Inferior parietal cortex (tissue), 1 donor: ENCODE results near the gene MUC13.

Experiments
- DNase-seq: peaks from one replicate; pipeline ENCODE4 v3.0.0-alpha.2; 2016; ENCODE audit errors: extremely low spot score

Gene MUC13

DNA sequence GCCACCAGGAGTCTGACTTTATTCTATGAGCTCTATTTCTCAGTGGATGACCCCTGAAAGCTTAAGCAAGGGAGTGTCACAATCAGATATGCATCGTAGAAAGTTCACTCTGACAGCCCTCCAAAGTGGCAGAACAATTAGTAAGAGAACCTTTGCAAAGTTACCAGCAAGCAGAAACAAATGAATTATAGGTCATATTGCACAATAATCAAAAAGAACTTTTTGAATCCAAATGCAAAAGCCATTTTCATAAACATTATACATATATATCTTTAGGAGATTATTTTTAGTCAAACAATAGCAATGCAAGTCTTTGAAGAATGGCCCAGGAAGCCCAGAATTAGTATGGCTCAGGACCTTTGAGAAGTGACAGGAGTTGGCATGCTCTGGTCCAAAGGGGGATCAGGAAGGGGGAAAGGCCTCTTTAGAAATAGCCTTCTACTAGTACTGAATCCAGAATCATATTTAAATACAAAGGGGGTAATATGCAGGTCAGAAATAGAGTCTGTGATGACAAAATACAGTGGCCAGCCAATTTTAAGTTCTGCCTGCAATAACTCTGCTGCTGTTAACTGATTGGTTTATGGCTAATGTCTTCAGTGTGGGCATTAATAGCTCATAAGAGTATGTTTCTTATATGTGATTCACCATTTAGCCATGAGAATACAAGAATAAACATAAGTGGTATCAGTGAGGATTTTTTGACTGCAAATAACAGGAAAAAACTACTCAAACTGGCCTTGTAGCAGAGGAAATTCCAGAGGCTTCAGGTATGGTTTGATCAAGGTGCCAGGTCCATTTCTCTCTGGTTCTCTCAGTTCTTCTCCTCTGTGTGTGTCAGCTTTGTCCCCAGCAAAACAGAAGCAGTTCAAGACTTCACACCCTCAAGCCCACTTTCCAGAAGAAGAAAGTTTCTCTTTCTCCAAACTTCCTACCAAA is 30.4 kb downstream of the MUC13 start:
- no peak for DNase-seq

DNA sequence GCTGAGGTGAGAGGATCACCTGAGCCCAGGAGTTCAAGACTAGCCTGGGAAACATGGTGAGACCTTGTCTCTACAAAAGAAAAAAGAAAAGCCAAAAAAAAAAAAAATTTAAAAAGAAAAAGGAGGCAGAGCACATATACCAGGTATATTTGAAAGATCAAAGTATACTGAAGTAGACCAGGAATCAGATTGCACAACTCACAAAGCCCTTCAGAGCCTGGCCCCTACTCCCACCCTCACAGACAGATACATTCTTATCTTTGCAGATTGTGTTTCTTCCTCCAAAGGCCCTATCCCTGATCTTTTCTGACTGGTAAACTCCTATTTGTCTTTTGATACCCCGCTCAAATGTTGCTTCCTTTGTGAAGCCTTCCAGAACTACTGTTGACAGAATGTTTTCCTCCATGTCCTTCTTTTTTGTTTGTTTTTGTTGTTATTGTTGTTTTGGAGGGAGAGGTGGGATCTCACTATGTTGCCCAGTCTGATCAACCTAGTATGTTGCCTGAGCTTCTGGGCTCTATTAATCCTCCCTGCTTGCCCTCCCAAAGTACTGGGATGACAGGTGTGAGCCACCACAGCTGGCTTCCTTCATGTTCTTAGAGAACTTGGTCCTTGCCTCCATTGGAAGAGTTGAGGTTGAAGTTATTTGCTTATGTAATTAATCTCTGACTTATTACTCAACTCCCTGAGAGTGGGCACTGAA is 37.6 kb downstream of the MUC13 start:
- DNase-seq, result no peak

DNA sequence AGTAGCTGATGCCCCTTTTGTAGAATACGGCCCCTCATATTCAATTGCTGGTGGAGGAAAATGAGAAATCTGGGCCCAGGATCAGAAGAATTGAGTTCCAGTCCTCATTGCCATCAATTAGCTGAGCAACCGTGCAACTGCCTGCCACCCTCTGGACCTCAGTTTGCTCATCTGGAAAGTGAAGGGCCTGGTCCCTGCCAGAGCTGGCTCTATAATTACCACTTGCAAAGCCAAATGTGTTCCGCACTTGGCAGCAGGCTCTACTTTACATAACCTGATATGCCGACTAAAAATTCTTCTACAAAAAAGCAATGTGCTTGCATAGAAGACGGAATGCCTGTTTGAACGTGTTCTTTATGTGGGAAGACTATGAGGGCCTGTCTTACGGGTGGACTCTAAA is 38.8 kb downstream of the MUC13 start:
- no peak for DNase-seq

DNA sequence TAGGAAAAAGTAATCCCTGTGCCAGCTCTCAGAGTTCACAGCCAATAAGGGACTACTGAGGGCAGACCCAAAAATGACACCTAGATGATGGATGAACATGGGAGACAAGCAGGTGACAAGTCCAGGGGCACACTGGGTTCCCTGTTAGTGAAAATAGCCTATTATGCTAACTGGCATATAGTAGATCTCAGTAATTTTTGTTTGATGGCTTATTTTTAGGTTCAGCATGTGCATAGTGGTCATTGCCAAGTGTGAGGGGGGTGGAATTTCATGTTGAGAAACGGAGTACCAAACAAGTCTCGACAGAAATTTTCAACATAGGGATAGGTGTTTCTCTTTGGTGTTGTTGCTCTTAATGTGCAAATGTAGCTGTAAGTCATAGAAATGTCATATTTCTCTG is 41.0 kb downstream of the MUC13 start:
- DNase-seq, result no peak

DNA sequence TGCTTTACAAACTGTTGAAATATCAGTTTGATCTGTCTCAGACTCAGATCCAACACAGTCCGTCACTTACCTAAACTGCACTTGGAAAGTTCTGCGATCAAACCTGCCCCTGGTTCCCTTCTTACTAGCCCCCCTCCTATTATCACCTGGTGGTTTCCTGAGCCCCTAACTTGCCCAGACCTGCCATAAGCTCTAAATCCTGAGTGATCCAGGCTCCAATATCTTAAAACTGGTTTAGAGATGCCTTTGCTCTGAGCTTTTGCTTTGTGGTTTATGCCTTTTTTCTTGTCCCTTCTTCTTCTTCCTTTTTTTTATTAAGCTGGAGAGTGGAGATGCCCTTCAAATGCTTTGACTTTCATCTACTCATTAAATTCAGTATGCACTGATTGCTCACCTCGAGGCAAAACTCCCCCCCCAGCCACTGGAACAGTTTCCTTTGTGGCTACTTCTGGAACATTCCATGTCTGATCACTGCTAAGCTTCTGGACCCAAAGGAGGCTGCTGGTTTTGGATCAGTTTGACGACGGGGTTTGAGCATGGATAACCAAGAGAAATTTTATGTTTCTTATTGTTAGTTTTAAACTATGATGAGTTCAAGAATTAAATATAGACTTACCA is 43.9 kb downstream of the MUC13 start:
- no peak for DNase-seq

DNA sequence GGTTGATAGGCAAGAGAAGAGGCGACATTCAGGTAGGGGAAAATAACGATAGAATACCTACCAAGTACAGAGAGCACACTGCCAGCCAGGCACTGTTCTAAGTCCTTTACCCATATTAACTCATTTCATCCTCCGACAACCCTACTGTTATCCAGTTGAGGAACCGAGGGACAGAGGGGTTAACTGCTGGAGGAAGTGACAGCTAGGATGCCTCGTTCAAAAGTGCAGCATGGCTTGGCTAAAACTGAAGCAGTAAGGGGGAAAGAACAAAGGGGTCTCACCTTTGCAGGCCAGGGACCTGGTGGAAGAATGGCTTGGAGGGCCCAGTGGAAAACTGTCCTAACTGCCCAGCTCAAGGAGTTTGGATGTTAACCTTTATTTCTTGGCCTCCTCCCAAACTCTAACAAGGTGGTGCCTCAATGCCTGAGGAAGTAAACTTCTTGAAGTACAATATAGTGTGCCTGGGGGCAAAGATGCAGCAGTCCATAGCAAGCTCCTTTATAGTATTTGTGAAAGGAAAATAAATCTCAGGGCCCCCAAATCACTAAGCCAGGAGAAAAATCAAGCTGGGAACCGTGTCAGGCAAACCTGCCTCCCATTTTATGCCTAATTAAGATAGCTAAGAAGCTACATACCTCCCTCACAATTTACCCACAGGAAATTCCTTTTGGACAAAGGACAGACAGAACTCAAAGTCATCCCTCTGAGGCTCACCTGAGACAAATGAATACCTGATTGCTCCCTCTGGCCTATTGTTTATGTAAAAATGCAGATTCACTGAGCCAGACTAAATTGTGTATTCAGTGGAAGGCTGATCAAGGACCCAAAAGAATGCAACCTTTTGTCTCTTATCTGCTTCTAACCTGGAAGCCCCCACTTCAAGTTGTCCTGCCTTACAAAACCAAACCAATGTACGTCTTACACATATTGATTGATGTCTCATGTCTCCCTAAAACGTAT is 45.8 kb downstream of the MUC13 start:
- DNase-seq, result no peak

DNA sequence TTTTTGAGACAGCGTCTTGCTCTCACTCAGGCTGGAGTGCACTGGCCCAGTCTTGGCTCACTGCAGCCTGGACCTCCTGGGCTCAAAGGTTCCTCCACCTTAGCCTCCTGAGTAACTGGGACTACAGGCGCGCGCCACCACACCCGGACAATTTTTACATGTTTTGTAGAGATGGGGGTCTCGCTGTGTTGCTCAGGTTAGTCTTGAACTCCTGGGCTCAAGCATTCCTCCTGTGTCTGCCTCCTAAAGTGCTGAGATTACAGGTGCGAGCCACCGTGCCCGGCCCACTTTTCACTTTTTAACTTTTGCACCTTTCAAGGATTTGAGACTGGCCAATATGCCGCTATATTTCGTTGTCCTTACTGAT is 46.6 kb downstream of the MUC13 start:
- DNase-seq, result no peak

DNA sequence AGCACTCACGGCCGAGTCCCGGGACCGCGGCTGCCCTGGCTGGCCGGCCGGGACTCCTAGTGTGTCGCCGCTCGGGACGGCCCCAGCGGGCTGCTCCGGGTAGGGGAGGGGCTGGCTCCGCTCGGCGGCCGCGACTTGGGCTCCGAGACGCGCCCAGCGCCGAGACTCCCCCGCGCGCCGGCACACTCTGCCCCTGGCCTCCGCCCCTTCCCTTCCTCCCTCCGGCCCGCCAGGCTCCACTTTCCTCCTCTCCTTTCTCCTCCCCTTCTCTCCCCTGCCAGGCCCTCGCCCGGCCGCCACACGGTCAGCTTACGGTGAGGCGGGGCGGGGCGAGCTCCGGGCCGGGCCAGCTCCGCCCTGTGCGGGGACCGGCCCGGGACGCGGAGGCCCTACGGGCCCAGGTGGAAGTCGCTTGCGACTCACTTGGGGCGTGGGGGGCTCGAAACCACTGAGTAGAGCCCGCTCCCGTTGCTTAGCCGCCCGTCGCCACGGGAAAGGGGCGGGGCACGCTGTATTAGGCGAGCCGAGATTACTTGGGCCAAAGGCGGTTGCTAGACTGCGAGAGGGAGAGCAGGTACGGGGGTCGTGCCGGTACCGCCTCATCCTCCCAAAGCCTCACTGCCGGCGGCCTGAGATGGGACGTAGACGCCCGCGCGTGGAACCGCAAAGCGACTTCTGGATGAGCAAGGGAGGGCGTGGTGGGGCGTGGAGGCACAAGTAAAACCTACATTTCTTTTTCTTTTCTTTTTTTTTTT is 47.2 kb downstream of the MUC13 start, which contains the start of gene ITGB5:
Gene ITGB5, minus strand, starts transcription at position 189 of the 755 bp plus-strand sequence. CDS start 365 bp downstream, outside the sequence.
- no peak for DNase-seq

DNA sequence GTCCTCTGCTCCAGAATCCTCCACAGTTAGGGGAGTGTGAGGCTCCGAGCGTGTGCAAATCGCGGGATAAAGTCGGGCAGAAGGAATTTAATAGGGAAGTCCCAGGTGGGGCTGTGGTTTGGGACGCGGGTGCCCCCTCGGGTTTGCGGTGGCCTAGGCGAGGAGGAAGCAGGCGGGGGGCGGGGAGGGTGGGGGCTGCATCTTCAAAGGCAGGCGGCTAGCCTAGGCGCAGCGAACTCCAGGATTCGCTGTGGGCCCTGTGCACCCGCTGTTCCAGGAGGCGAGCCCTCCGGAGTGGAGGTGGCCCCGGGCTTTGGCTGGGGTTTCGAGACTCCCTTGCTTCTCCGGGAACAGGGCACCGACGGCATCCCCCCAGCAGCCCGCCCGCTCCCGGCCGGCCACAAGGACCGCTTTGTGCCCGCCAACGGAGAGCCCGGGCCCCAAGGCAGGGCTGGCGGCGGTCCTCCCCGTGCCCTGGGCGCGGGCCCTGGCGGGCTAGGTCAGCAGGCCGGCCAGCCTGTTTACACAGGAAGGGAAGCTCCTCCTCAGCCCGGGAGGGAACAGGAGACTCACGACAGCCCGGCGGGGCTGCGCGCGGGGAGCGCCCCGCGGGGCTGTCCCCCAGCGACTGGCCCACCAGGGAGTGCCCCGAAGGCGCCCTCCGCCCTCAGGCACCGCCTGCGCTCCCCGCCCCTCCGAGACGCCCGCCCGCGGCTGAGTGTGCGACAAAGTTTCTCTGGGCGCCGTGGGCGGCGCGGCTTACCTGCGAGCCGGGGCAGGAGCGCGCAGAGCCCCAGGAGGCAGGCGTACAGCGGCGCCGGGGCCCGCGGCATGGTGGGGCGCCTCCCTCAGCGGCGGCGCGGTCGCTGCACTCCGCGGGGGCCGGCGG is 48.1 kb downstream of the MUC13 start:
- no peak for DNase-seq

DNA sequence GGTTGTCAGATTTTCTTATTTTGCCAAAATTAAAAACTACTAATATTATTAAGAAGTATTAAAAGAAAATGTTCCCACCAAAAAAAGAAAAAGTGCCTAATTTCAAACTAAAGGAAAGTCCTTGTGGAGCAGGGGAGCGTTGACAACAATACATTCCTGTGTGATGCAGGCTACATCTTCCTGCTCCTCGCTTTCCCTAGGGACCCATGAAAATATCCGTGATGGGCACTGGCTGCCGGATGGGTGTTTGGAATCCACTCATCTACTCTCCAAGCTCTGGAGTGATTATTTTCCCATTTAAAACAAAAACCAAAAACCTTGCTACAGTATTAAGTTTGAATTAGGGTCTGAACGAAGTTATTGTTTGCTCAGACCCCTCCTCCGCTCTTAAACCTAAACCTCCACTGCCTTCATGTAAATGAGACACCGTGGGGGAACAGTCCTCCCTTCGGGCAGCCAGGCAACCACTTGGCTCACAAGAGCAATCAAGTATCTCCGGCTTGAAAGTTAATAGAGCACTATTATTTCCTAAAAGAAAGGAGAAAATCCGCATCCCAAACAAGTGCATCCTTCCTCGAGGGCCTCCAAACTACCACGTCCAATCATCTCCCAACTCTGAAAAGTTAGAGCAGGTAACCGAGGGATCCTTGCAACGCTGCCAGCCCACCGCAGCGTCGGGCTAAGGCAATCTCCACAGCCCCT is 48.9 kb downstream of the MUC13 start:
- DNase-seq, result no peak

DNA sequence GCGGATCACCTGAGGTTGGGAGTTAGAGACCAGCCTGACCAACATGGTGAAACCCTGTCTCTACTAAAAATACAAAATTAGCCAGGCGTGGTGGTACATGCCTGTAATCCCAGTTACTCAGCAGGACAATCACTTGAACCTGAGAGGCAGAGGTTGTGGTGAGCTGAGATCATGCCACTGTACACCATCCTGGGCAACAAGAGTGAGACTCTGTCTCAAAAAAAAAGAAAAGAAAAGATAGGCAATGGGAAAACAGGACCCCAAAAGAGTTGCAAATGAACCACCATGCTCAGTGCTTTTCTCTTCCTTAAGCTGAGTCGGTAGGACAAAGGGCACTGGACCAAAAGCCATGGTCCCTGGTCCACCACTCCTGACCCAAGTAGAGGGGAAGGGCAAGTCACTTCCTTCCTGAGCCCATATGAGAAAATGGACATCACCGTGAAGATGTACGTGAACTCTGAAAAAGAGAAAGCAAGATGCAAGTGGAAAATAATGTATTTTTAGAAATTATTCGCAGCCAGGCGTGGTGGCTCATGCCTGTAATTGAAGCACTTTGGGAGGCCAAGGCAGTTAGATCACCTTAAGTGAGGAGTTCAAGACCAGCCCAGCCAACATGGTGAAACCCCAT is 50.0 kb downstream of the MUC13 start:
- DNase-seq, result no peak

DNA sequence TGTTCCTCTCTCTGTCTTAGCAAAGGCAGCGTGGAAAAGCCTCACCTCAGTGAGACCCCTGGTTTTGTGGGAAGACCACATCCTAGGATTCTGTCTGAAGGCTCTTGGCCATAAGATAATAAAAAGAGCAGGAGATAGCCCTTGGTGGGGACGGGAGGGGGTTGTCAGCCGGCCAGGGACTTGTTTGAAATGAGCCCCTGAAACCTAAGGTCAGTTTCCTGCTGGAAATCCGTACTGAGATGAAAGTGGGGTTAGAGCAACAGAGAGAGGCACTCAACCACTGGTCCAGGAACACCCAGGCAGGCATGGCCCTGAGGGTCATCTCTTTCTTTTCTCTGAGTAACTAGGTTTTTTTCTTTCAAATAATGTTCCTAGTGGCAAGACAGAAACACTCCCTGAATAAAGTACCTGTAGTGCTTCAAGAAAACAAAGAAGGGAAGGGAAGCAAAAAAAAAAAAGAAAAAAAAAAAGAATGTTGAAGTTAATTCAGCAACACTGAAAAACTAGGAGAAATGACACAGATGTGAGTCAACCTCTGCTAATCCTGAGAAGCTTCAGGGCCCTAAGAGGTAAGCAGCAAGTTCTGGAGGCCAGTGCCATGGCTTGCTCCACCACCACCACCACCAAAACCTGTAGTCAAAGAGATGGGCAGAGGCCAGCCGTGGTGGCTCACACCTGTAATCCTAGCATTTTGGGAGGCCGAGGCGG is 50.6 kb downstream of the MUC13 start:
- DNase-seq, result no peak

DNA sequence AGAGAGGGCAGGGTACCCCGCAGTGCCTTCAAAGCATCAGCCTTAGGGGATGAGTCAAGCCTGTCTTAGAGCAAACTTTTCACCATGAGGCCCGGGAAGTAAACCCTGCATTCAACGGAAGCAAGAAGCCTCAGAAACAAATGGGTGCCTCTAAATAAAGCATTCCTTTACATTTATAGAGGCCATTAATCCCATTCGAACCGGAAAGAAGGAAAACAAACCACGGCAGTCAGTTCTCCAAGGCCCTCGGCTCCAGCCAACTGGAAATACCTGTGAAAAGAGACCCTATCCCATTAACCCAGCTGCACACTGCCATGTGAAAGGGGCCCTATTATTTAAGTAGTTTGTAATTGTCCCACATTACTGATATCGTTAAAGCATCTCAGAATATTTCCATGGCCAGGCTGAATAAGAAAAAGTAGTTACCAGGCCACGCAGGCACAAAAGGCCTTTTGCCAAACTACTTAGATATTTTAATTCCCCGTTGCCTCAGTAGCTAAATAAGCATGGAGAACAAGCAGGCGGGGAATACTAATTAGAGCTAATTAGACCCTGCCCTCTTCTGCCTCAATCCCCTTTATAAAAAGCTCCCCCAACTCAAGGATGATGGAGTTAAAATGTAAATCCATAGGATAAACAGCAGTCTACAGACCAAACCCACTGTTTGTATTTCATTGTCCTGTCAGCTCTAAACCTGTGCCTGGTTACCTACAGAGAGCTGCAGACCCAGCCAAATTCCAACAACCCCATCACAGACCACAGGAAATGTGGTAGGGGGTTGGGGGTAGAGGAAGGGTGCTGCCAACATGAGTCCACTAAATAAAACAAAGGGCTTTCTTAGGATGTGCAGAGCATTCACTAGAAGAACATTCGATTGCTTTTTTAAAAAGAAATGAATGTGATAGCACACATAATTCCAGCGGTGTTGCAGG is 51.5 kb downstream of the MUC13 start:
- no peak for DNase-seq

DNA sequence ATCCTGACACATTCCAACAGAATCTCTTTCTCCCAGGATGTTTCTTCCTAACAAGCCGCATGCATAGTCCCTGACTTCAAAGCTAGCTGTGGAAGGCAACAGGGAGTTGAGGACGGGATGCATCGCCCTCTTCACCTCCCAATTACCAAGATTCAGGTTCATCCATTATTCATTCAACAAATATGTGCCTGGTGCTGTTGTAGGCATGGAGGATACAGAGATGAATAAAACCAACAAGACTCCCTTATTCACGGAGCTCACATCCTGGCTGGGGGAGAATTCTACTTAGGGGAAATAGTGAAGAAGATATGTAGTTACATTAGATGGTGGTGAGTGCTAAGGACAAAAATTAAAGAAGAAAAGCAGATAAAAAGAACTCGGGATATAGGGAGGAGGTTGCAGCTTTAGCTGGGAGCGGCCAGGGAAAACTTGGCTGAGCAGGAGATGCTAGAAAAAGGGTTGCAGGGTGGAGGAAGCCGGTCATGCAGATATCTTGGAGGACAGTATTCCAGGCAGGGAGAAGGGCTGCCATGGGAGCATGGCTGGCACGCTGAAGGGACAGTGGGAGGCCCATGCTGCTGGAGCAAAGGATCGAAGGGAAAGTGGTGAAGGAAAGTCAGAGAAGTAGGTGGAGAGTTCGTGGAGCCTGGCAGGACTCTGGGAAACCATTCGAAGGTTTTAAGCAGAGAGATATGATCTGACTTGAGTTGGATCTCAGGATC is 52.4 kb downstream of the MUC13 start:
- DNase-seq, result no peak

DNA sequence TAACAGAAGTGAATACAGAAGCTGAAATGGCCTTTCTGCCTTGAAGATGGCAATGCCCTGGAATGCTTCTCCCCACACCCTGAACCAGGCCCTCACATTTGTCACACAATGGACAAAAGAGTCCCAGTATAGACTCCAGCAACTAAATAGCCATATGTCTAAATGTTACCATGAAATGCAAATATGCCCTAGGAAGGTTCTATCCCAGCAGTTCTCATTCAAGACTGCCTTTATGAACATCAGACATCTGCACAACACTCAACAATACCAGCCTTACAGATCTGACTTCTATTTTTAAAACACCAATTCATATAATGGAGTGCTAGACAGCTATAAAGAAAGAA is 55.2 kb downstream of the MUC13 start:
- no peak for DNase-seq
